GM18520 (cell line): ENCODE data around the gene SNRNP35.
"Not testable (repeated sequence)": the region's sequence is repeated elsewhere in the genome, so short reads cannot be mapped to it uniquely, and the experiment has no call there.

Experiments used
- ATAC-seq: cut with Tn5 transposase; IDR thresholded peaks from one replicate; pipeline ENCODE4 v1.9.1; 2021; ENCODE audit not compliant: unreplicated experiment

Gene SNRNP35

DNA sequence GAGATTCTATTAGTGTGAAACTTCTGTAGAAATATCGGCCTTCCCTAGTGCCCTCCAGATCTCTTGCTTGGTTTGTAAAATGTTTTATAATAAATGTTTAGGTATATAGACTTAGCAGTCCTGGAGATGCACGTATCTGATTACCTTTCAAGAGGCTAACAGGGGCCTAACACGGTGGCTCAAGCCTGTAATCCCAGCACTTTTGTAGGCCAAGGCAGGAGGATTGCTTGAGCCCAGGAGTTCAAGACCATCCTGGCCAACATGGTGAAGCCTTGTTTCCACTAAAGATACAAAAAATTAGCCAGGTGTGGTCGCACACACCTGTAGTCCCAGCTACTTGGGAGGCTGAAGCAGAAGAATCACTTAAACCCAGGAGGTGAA, 11.6 kb upstream of the SNRNP35 start:
- ATAC-seq = no peak

DNA sequence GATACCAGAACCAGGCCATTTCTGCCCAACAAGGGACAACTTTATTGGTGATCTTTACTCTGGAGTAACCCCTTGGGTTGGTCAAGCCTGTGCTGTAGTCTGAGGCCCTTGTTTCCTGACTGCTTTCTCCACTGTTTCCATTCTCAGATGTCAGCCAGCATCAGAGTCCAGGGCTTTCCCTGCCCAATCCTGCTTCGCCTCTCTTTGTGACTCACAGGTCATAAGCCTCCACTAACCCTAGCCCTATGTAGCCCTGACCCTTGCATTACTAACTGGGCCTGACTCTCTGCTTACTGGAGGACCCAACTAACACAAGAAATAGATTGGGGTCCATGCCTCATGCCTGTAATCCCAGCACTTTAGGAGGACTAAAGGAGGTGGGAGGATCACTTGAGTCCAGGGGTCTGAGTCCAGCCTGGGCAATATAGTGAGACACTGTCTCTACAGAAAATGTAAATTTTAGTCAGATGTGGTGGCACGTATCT, 8.6 kb upstream of the SNRNP35 start:
- ATAC-seq = no peak

GRCh38 chr12:123449856-123450255, 8.1 kb upstream of the SNRNP35 start:
- no peak for ATAC-seq

- ATAC-seq = no peak
These were observed 7.3 kb upstream of the SNRNP35 start for GRCh38 chr12:123450636-123451035.

DNA sequence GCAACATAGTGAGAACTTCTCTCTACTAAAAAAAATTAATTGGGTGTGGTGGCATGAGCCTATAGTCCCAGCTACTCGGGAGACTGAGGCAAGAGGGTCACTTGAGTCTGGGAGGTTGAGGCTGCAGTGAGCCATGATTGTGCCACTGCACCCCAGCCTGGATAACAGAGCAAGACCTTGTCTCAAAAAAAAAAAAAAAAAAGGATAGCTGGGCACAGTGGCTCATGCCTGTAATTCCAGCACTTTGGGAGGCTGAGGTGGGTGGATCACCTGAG, 5.7 kb upstream of the SNRNP35 start:
- ATAC-seq = not testable (repeated sequence)

DNA sequence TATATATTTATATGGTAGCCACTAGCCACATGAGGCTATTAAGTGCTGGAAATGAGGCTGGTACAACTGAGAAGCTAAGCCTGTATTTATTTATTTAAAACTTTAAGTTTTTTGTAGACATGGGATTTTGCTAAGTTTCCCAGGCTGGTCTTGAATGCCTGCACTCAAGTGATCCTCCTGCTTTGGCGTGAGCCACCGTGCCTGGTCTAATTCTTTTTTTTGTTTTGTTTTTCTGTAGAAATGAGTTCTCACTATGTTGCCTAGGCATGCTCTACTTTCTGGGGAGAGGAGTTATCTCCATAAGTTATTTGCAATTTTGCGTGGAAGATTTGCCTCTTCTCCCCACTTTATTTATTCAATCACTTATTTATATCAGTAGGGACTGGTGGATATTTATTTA, 4.8 kb upstream of the SNRNP35 start:
- no peak for ATAC-seq

GRCh38 chr12:123463174-123463573, 5.2 kb downstream of the SNRNP35 start:
- not testable (repeated sequence) for ATAC-seq

DNA sequence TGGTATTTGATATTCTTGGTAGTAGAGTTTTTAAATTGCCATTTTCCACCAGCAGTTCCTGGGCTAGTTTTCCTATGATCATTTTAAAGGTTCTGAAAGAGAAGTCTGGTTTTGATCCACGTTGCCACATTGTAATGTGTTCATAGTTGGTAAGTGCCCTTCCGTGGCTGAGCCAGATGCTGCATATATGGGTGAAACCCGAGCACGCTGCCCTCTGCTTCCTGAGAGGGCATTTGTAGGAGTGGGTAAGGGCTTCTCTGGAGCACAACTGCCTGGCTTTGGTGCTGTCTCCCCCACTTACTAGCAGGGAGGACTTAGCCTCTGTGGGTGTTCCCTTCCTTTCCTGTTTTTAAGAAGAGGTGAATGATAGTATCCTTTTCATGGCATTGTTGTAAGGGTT, 7.1 kb downstream of the SNRNP35 start:
- no peak for ATAC-seq

- no peak for ATAC-seq
These were observed 10.8 kb downstream of the SNRNP35 start for GRCh38 chr12:123468786-123469185.

GRCh38 chr12:123469978-123470377, 12.0 kb downstream of the SNRNP35 start:
- no peak for ATAC-seq

- no peak for ATAC-seq
These were observed 13.6 kb downstream of the SNRNP35 start for GRCh38 chr12:123471374-123472068.

GRCh38 chr12:123472438-123472849, 14.5 kb downstream of the SNRNP35 start:
- ATAC-seq = no peak

- no peak for ATAC-seq
These were observed 16.7 kb downstream of the SNRNP35 start for GRCh38 chr12:123474485-123475245.

GRCh38 chr12:123475246-123475703, 17.3 kb downstream of the SNRNP35 start:
- ATAC-seq = no peak

DNA sequence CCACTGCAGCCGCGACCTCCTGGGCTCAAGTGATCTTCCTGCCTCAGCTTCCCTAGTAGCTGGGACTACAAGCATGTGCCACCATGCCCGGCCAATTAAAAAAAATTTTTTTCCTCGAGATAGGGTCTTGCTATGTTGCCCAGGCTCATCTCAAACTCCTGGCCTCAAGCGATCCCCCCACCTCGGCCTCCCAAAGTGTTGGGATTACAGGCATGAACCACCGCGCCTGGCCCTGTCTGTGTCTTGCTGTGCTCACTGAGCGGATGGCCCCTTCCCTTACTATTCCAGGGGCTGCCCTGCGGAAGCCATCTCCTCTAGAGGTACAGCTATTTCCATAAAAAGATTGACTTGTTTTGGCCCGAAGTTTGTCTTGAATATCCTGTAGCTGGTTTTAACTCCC, 20.1 kb downstream of the SNRNP35 start:
- ATAC-seq = no peak

GRCh38 chr12:123478762-123479161, 20.8 kb downstream of the SNRNP35 start:
- no peak for ATAC-seq

DNA sequence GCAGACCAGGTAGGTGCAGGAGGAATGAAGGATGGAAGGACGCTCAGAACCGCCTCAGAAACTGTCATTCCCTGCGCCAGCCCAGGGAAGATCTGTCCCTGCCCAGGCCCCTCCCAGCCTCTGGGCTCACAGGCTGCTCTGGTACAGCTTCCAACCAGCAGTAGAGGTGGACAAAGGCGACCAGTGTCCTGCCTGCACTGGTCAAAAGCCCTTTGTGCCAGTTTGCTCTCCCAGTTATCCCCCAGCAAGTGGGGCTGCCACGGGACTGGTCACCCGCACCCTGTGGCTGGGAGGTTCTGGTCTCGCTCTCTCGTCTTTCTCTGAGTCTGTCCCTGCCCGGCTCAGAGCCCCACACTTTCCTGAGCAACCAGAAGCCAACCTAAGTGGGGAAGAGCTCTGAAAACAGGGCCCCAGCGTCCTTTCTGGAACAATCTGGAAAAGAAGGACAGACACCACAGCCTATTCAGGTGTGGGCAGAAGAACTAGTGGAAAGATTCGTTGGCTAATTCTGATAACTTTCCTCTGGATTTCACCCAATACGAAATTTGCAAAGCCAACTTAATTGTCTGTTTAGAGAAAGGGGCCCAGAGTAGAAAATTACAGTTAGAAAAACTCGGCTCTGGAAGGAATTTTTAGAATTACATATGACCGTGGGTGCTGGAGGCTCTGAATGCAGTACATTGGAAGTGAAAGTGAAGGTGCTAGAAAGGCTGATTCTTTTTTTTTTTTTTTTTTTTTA, 21.7 kb downstream of the SNRNP35 start:
- no peak for ATAC-seq

DNA sequence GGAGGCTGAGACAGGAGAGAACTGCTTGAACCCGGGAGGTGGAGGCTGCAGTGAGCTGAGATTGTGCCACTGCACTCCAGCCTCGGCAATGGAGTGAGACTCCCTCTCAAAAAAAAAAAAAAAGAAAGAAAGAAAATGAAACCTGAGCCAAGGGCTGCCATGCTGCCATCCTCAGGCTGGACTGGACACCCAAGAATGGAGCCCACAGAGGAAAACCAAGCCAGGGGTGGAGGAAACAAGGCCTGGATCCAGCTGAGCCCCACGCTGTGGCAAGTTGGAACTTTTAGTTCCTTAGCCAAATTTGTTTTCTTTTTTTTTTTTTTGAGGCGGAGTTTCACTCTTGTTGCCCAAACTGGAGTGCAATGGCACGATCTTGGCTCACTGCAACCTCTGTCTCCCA, 23.3 kb downstream of the SNRNP35 start:
- ATAC-seq = not testable (repeated sequence)

GRCh38 chr12:123482876-123483275, 24.9 kb downstream of the SNRNP35 start:
- no peak for ATAC-seq

- ATAC-seq = no peak
These were observed 25.8 kb downstream of the SNRNP35 start for GRCh38 chr12:123483602-123484248.

DNA sequence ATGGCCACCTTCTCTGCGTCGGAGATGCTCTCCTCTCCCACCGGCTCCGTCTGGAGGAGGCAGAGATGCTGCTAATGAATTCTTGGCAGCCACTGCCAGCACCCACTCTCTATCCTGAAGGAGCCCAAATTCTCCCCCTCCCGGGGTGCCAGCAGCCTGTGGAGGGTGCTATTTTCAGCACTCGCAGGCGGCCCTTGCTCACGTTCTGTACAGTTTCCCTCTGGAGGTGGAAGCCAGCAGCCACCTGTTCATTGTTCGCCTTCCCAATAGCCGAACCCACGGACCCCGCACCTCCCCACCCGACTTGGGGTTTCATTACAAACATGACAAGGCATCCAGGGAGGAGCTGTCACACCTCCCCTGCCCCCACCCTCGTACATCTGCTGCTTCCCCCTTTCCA, 27.8 kb downstream of the SNRNP35 start:
- ATAC-seq = no peak
